Endothelial cell of umbilical vein (primary cell): Measurements from ENCODE around the gene CDK5.

Source experiments
- GATA2 ChIP-seq: IDR thresholded peaks from 2 replicates; pipeline ENCODE4 v1.7.0; 2011; ENCODE audit warnings: low read depth, mild to moderate bottlenecking, moderate library complexity, mixed read lengths, low read length; ENCODE audit not compliant: insufficient read length, insufficient read depth
- JUN ChIP-seq: IDR thresholded peaks from 2 replicates; pipeline ENCODE4 v1.6.1; 2011; ENCODE audit warnings: borderline replicate concordance, low read depth; ENCODE audit not compliant: insufficient read length, insufficient read depth
- MYC ChIP-seq: IDR thresholded peaks from one replicate; pipeline ENCODE4 v1.6.1; 2011; ENCODE audit warnings: mild to moderate bottlenecking, low read depth, low read length
- POLR2A ChIP-seq: IDR thresholded peaks from 2 replicates; pipeline ENCODE4 v1.6.1; 2012; ENCODE audit warnings: low read depth, mild to moderate bottlenecking, control low read depth, low read length
- POLR2AphosphoS5 ChIP-seq: IDR thresholded peaks from 2 replicates; pipeline ENCODE4 v1.6.1; 2012; ENCODE audit warnings: low read depth, mild to moderate bottlenecking, control low read depth, low read length, moderate library complexity; ENCODE audit not compliant: insufficient read depth
- TF ChIP-seq, protein P1 (sequence below): IDR thresholded peaks from 2 replicates; pipeline ENCODE4 v1.6.1; 2011; ENCODE audit not compliant: insufficient read depth, insufficient read length
- TF ChIP-seq, protein P2 (sequence below), 2 donors: IDR thresholded peaks; 1 replicate in 1 of 2; 2 replicates in 1 of 2; pipeline ENCODE4 v1.5.1; 2011; ENCODE audit warnings: low read length in 2 of 2, mild to moderate bottlenecking in 2 of 2, moderate library complexity in 2 of 2, control low read depth in 1 of 2, inconsistent platforms in 1 of 2, low read depth in 1 of 2; ENCODE audit not compliant: insufficient read depth in 1 of 2; ENCODE audit errors: extremely low read depth in 1 of 2

DNA sequence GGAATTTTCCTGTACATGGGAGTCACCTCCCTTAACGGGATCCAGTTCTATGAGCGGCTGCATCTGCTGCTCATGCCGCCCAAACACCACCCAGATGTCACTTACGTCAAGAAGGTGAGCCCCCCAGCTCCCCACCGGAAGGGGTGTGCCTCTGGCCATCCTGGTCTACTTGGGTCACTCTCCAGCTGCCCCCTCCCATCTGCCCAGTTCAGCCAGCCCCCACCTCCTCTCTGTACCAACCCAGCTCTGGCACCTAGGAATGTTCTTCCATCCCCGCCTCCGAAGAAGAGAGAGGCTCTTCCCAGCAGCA, 17.9 kb upstream of the CDK5 start:
- TF ChIP-seq, protein P1, sequence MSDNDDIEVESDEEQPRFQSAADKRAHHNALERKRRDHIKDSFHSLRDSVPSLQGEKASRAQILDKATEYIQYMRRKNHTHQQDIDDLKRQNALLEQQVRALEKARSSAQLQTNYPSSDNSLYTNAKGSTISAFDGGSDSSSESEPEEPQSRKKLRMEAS: no peak
- TF ChIP-seq POLR2AphosphoS5: no peak
- TF ChIP-seq, protein P2, sequence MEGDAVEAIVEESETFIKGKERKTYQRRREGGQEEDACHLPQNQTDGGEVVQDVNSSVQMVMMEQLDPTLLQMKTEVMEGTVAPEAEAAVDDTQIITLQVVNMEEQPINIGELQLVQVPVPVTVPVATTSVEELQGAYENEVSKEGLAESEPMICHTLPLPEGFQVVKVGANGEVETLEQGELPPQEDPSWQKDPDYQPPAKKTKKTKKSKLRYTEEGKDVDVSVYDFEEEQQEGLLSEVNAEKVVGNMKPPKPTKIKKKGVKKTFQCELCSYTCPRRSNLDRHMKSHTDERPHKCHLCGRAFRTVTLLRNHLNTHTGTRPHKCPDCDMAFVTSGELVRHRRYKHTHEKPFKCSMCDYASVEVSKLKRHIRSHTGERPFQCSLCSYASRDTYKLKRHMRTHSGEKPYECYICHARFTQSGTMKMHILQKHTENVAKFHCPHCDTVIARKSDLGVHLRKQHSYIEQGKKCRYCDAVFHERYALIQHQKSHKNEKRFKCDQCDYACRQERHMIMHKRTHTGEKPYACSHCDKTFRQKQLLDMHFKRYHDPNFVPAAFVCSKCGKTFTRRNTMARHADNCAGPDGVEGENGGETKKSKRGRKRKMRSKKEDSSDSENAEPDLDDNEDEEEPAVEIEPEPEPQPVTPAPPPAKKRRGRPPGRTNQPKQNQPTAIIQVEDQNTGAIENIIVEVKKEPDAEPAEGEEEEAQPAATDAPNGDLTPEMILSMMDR (IDR thresholded peaks at IDR 0.05; ENCODE audit: extremely low read depth in 1 of 2, insufficient read depth in 1 of 2, low read depth in 1 of 2, low read length in 2 of 2): no peak
- TF ChIP-seq MYC: no peak
- TF ChIP-seq POLR2A: no peak
- no peak for TF ChIP-seq JUN
- TF ChIP-seq GATA2: no peak
